H1 (cell line): ENCODE results near the gene MXRA8. TPM values are rescaled to one million over a fixed set of nuclear protein-coding genes. Genes with fewer than 3 reads are reported as not detected.

Experiments
- CTCF ChIA-PET: fragments of 300-600 bp; sonication (Branson Sonifier 250); formaldehyde crosslinking; loops from one replicate; lab custom pipeline; 2021; ENCODE audit not compliant: partially characterized antibody; lab: Charles Lee
- POLR2A ChIA-PET: fragments of 300-600 bp; sonication (Branson Sonifier 250); formaldehyde crosslinking; loops from one replicate; lab custom pipeline; 2021; ENCODE audit warnings: inconsistent platforms; ENCODE audit not compliant: partially characterized antibody; lab: Charles Lee
- DNase-seq, 2 experiments: peaks; one replicate each; pipeline versions ENCODE4 v3.0.0 to v3.0.0-alpha.2; 2010 to 2022; ENCODE audit warnings: low spot score in 2 of 2, low read depth in 1 of 2, mixed read lengths in 1 of 2
- FAIRE-seq: peaks from 2 replicates; lab custom pipeline; 2011; peaks lifted over from hg19 to GRCh38; lab: Jason Lieb, UNC
- H2AFZ ChIP-seq: 2 replicates; pipeline ENCODE4 v1.8.1; 2012; ENCODE audit warnings: low read length, inconsistent platforms
- H2AK5ac ChIP-seq: 2 replicates; pipeline ENCODE4 v1.6.1; 2013; ENCODE audit warnings: low read depth, low read length
- H2BK120ac ChIP-seq: replicated peaks from 2 replicates; pipeline ENCODE3; 2013; ENCODE audit warnings: low read depth, low read length, inconsistent platforms
- H2BK12ac ChIP-seq: 2 replicates; pipeline ENCODE4 v1.6.1; 2013; ENCODE audit warnings: low read depth, low read length
- H2BK15ac ChIP-seq: 2 replicates; pipeline ENCODE4 v1.6.1; 2013; ENCODE audit warnings: low read length
- H2BK20ac ChIP-seq: 2 replicates; pipeline ENCODE4 v1.6.1; 2013; ENCODE audit warnings: low read length
- H2BK5ac ChIP-seq: 2 replicates; pipeline ENCODE4 v1.6.1; 2013; ENCODE audit warnings: low read depth, low read length
- H3K14ac ChIP-seq: 2 replicates; pipeline ENCODE4 v1.6.1; 2013; ENCODE audit warnings: inconsistent platforms; ENCODE audit not compliant: insufficient read length
- H3K18ac ChIP-seq: 2 replicates; pipeline ENCODE4 v1.6.1; 2013; ENCODE audit warnings: low read length; ENCODE audit errors: extremely low read depth
- H3K23ac ChIP-seq: 2 replicates; pipeline ENCODE4 v1.6.1; 2013; ENCODE audit warnings: inconsistent platforms; ENCODE audit not compliant: insufficient read length
- H3K23me2 ChIP-seq: 2 replicates; pipeline ENCODE4 v1.6.1; 2013; ENCODE audit warnings: low read depth, low read length
- H3K27ac ChIP-seq: 2 replicates; pipeline ENCODE4 v1.6.1; 2011; ENCODE audit warnings: low read depth, low read length, inconsistent platforms
- H3K27me3 ChIP-seq, 4 experiments: replicated peaks in 1 of 4; 1 replicate in 1 of 4; 2 replicates in 3 of 4; pipeline versions ENCODE4 v1.6.1 to v1.8.1; 2011 to 2013; ENCODE audit warnings: low read length in 3 of 4, mild to moderate bottlenecking in 3 of 4, inconsistent platforms in 2 of 4, mixed read lengths in 2 of 4, moderate library complexity in 1 of 4; ENCODE audit not compliant: control insufficient read depth in 3 of 4, insufficient read depth in 3 of 4; ENCODE audit errors: extremely low read depth in 1 of 4
- H3K36me3 ChIP-seq, 4 experiments: 2 replicates each; pipeline versions ENCODE4 v1.6.1 to v1.8.1; 2011 to 2013; ENCODE audit warnings: mild to moderate bottlenecking in 4 of 4, low read length in 3 of 4, moderate library complexity in 2 of 4, control low read depth in 1 of 4, inconsistent platforms in 1 of 4; ENCODE audit not compliant: insufficient read depth in 4 of 4, control insufficient read depth in 2 of 4
- H3K4ac ChIP-seq: replicated peaks from 2 replicates; pipeline ENCODE3; 2013; ENCODE audit warnings: low read length, low read depth, mixed read lengths, inconsistent platforms; ENCODE audit not compliant: insufficient read length
- H3K4me1 ChIP-seq, 4 experiments: replicated peaks in 1 of 4; 1 replicate in 1 of 4; 2 replicates in 3 of 4; pipeline versions ENCODE4 v1.6.1 to v1.8.1; 2011 to 2013; ENCODE audit warnings: low read length in 3 of 4, inconsistent platforms in 2 of 4, mixed read lengths in 1 of 4; ENCODE audit not compliant: insufficient read depth in 4 of 4, control insufficient read depth in 3 of 4
- H3K4me2 ChIP-seq, 2 experiments: 2 replicates each; pipeline versions ENCODE4 v1.6.1 to v1.8.1; 2011 to 2013; ENCODE audit warnings: low read depth in 2 of 2, low read length in 2 of 2, control low read depth in 1 of 2, inconsistent platforms in 1 of 2, mild to moderate bottlenecking in 1 of 2; ENCODE audit not compliant: insufficient read depth in 1 of 2
- H3K4me3 ChIP-seq, 4 experiments: fragments of 200-600, 300-600 bp in 1 of 4; sonication (generic), shearing (Covaris generic), sonication (Bioruptor Twin) in 1 of 4; 2 replicates each; pipeline versions ENCODE4 v1.5.1 to v1.8.1; 2011 to 2016; ENCODE audit warnings: low read length in 4 of 4, low read depth in 3 of 4, control low read depth in 2 of 4, inconsistent platforms in 2 of 4, mild to moderate bottlenecking in 2 of 4, mixed read lengths in 1 of 4, moderate library complexity in 1 of 4; ENCODE audit not compliant: insufficient read depth in 2 of 4; ENCODE audit errors: extremely low read depth in 1 of 4
- H3K56ac ChIP-seq: replicated peaks from 2 replicates; pipeline ENCODE3; 2013; ENCODE audit warnings: low read depth, mild to moderate bottlenecking, mixed read lengths, low read length, inconsistent platforms; ENCODE audit not compliant: insufficient read length
- H3K79me1 ChIP-seq: 2 replicates; pipeline ENCODE4 v1.6.1; 2013; ENCODE audit warnings: low read depth, low read length, control low read depth
- H3K79me2 ChIP-seq, 2 experiments: 2 replicates each; pipeline versions ENCODE4 v1.6.1 to v1.8.1; 2012 to 2013; ENCODE audit warnings: low read length in 2 of 2, mild to moderate bottlenecking in 2 of 2, inconsistent platforms in 1 of 2; ENCODE audit not compliant: insufficient read depth in 2 of 2, control insufficient read depth in 1 of 2
- H3K9ac ChIP-seq, 4 experiments: replicated peaks in 1 of 4; 1 replicate in 1 of 4; 2 replicates in 3 of 4; pipeline versions ENCODE4 v1.6.1 to v1.8.1; 2011 to 2013; ENCODE audit warnings: low read depth in 3 of 4, low read length in 3 of 4, control low read depth in 2 of 4, mild to moderate bottlenecking in 2 of 4, moderate library complexity in 2 of 4, inconsistent platforms in 1 of 4; ENCODE audit errors: extremely low read depth in 1 of 4
- H3K9me3 ChIP-seq, 2 experiments: 2 replicates each; pipeline versions ENCODE4 v1.6.1 to v1.8.1; 2012 to 2013; ENCODE audit warnings: mild to moderate bottlenecking in 2 of 2, moderate library complexity in 2 of 2, control low read depth in 1 of 2, inconsistent platforms in 1 of 2, low read depth in 1 of 2, low read length in 1 of 2, mixed read lengths in 1 of 2; ENCODE audit not compliant: insufficient read depth in 2 of 2
- H4K20me1 ChIP-seq, 2 experiments: replicated peaks in 1 of 2; 2 replicates each; pipeline versions ENCODE3 to v1.8.1; 2011 to 2013; ENCODE audit warnings: inconsistent platforms in 2 of 2, low read length in 2 of 2, mild to moderate bottlenecking in 1 of 2; ENCODE audit not compliant: insufficient read depth in 2 of 2, control insufficient read depth in 1 of 2
- H4K5ac ChIP-seq: 2 replicates; pipeline ENCODE4 v1.6.1; 2013; ENCODE audit warnings: low read length, low read depth, mixed read lengths, inconsistent platforms; ENCODE audit not compliant: insufficient read length
- H4K8ac ChIP-seq: 2 replicates; pipeline ENCODE4 v1.8.0; 2013; ENCODE audit warnings: mild to moderate bottlenecking, moderate library complexity, low read length, inconsistent platforms; ENCODE audit not compliant: insufficient read depth; ENCODE audit errors: extremely low read depth
- H4K91ac ChIP-seq: replicated peaks from 2 replicates; pipeline ENCODE3; 2013; ENCODE audit warnings: low read length, mixed read lengths, inconsistent platforms; ENCODE audit not compliant: insufficient read length
- CHD2 ChIP-seq: IDR thresholded peaks from 2 replicates; pipeline ENCODE4 v1.6.1; 2012; ENCODE audit warnings: low read length, improper control_type of control experiment
- PHF8 ChIP-seq: fragments of 200-600 bp; sonication (generic); conservative IDR thresholded peaks from 2 replicates; pipeline ENCODE4 v1.7.1; 2012; ENCODE audit warnings: low read depth, mild to moderate bottlenecking, inconsistent platforms, low read length, moderate library complexity
- RAD21 ChIP-seq, 2 experiments: IDR thresholded peaks in 1 of 2; conservative IDR thresholded peaks in 1 of 2; 2 replicates each; pipeline ENCODE4 v1.6.1; 2011; ENCODE audit warnings: low read depth in 2 of 2, low read length in 2 of 2, improper control_type of control experiment in 1 of 2, inconsistent platforms in 1 of 2, mild to moderate bottlenecking in 1 of 2, moderate library complexity in 1 of 2
- WGBS, 2 experiments: shearing (Covaris generic) in 1 of 2; methylation state at CpG; one replicate each; pipeline versions ENCODE4 v1.1.6 to v1.1.7; 2013 to 2015; ENCODE audit warnings: low lambda C conversion rate in 2 of 2, mixed read lengths in 2 of 2, inconsistent platforms in 1 of 2, low coverage in 1 of 2, missing lambda C conversion rate in 1 of 2; ENCODE audit not compliant: insufficient replicate concordance in 2 of 2, insufficient coverage in 1 of 2, insufficient read length in 1 of 2; ENCODE audit errors: extremely low coverage in 1 of 2, missing lambda C conversion rate in 1 of 2; 5-methylcytosine and 5-hydroxymethylcytosine counted together
- polyA plus RNA-seq, 7 experiments: library from polyadenylated mRNA; depleted of rRNA in 3 of 7; stranded (reverse) in 5 of 7; unstranded in 2 of 7; fragments of >200 nt in 5 of 7; fragments of 200-250 nt in 2 of 7; gene quantifications; 1 replicate in 5 of 7; 2 replicates in 1 of 7; 4 replicates in 1 of 7; pipeline versions ENCODE4 v1.2.1 to v1.2.3, GENCODE V29; 2011 to 2013; ENCODE audit warnings: missing spikeins in 2 of 7, mixed read lengths in 2 of 7
- total RNA-seq: library from RNA; stranded (reverse); fragmentation: NEBNext Ultra II Directional; extraction: Animal tissue kit (Norgen Biotek cat#: 25700); gene quantifications from 2 replicates; pipeline ENCODE4 v1.2.1, GENCODE V29; 2021
- TF ChIP-seq, protein P1 (sequence below): IDR thresholded peaks from 2 replicates; pipeline ENCODE4 v1.6.1; 2012; ENCODE audit warnings: inconsistent platforms
- TF ChIP-seq, protein P2 (sequence below), 3 experiments: IDR thresholded peaks; 1 replicate in 2 of 3; 2 replicates in 1 of 3; pipeline versions ENCODE4 v1.5.1 to v1.6.1; 2011; ENCODE audit warnings: low read length in 3 of 3, mild to moderate bottlenecking in 3 of 3, inconsistent platforms in 2 of 3, low read depth in 1 of 3, moderate library complexity in 1 of 3; ENCODE audit not compliant: insufficient read depth in 1 of 3; ENCODE audit errors: control extremely low read depth in 1 of 3

The MXRA8 gene
- total and polyA plus RNA-seq, 2 of the 8 experiments (the other 6 are each of a cell fraction or from before 2014, with no cell fraction given), result 10.5 to 17.2 TPM

DNA sequence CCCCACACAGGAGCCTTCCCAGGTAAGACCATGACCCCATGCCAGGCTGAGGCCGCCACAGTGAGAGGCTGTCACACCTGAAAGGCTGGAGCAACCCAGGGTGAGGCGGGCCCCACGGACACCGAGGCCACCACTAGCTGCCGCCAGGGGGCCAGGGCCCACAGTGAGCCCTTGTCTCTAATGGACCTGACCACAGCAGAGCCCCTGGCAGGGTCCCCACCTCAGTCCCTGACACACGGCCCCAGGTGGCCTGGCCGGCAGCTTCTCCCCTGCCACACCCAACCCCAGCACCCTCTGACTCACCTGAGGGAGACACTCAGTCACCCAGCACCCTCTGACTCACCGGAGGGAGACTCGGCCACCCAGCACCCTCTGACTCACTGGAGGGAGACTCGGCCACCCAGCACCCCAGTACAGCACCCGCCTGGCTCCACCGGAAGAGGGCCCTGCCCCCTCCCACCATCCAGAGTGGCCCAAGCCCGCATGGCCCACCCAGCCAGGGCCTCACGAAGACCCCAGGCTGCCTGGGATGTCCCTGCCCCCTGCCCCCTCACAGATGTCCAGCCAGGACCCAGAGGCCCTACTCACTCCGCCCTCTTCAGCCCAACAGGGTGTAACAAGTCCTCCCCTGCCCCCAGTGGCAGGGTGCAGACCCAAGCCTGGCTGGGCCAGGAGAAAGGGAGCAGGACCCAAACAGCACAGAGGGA lies 13.5 kb downstream of the MXRA8 start:
- Histone ChIP-seq H3K4me1 (peaks cover 0 to 16% (median 9%) of the 10 kb centered on the region in 4 experiments; a peak in 5 of 7 replicates), H3K56ac (no peak overlapping the region), H3K79me2 (peaks cover 0 to 28% of the 10 kb centered on the region in 2 experiments; a peak in 3 of 4 replicates), H4K20me1 (peaks cover 20 to 47% of the 10 kb centered on the region in 2 experiments), H3K79me1 (peaks cover 27% of the 10 kb centered on the region), H3K14ac (no peak overlapping the region), H3K9ac (no peak overlapping the region), H3K23ac (no peak overlapping the region), H2BK120ac (no peak overlapping the region), H2AFZ (no peak overlapping the region)
- FAIRE-seq, result no peak
- WGBS, 2 experiments, result 92% methylated on average over 15 of the region's 15 CpGs; no CpG with 5 or more reads in 1 of the 2 experiments
- POLR2A ChIA-PET, result interaction anchor here (0.6 to 3.1 kb wide), 9 partner anchors 8 to 119 kb away, joined by 3 to 12 read pairs (median 5); partner anchors contain the start of gene ANKRD65
- TF ChIP-seq, protein P1, sequence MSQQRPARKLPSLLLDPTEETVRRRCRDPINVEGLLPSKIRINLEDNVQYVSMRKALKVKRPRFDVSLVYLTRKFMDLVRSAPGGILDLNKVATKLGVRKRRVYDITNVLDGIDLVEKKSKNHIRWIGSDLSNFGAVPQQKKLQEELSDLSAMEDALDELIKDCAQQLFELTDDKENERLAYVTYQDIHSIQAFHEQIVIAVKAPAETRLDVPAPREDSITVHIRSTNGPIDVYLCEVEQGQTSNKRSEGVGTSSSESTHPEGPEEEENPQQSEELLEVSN, result no peak
- no peak for TF ChIP-seq PHF8
- no peak for TF ChIP-seq CHD2
- TF ChIP-seq RAD21 (IDR thresholded peaks at IDR 0.05 in 1 of 2, conservative IDR thresholded peaks at IDR 0.05 in 1 of 2; ENCODE audit: low read depth in 2 of 2, low read length in 2 of 2), result peak in 1 of 2 experiments; percentile 31; a peak in 1 of 4 replicates
- TF ChIP-seq, protein P2, sequence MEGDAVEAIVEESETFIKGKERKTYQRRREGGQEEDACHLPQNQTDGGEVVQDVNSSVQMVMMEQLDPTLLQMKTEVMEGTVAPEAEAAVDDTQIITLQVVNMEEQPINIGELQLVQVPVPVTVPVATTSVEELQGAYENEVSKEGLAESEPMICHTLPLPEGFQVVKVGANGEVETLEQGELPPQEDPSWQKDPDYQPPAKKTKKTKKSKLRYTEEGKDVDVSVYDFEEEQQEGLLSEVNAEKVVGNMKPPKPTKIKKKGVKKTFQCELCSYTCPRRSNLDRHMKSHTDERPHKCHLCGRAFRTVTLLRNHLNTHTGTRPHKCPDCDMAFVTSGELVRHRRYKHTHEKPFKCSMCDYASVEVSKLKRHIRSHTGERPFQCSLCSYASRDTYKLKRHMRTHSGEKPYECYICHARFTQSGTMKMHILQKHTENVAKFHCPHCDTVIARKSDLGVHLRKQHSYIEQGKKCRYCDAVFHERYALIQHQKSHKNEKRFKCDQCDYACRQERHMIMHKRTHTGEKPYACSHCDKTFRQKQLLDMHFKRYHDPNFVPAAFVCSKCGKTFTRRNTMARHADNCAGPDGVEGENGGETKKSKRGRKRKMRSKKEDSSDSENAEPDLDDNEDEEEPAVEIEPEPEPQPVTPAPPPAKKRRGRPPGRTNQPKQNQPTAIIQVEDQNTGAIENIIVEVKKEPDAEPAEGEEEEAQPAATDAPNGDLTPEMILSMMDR (IDR thresholded peaks at IDR 0.05; ENCODE audit: control extremely low read depth in 1 of 3, insufficient read depth in 1 of 3, low read depth in 1 of 3, low read length in 3 of 3), result peak in 2 of 3 experiments; percentile 44 to 56; a peak in 3 of 4 replicates
- TF ChIP-seq, all 59 proteins: peak for 2
- Histone ChIP-seq H3K4me2 (no peak overlapping the region), H4K8ac (no peak overlapping the region; the same call in 1 of the 2 replicates), H2BK15ac (no peak overlapping the region), H3K36me3 (peaks cover 2 to 19% (median 9%) of the 10 kb centered on the region in 4 experiments; a peak in 6 of 8 replicates), H4K5ac (no peak overlapping the region), H2BK20ac (no peak overlapping the region), H4K91ac (no peak overlapping the region), H3K23me2 (peaks cover 12% of the 10 kb centered on the region; the same call in 1 of the 2 replicates), H3K27ac (no peak overlapping the region), H3K4ac (no peak overlapping the region), H2AK5ac (no peak overlapping the region), H3K18ac (no peak overlapping the region), H2BK12ac (no peak overlapping the region), H3K9me3 (peaks cover 0 to 5% of the 10 kb centered on the region in 2 experiments; a peak in 1 of 4 replicates), H3K4me3 (no peak overlapping the region), H3K27me3 (no peaks in the 10 kb centered on the region; a peak in 1 of 7 replicates), H2BK5ac (no peak overlapping the region)
- peak in 1 of 2 experiments; percentile 67 for DNase-seq
- CTCF ChIA-PET, result interaction anchor here (0.9 to 4.4 kb wide), 12 partner anchors 10 to 277 kb away, joined by 3 to 34 read pairs (median 3); no protein-coding TSS in a partner anchor
